Ascending aorta (tissue), 2 donors: Measurements from ENCODE around the gene ITGA2. TPM values are rescaled to one million over a fixed set of nuclear protein-coding genes. Genes with fewer than 3 reads are reported as not detected.

Experiments
- DNase-seq, 2 donors: peaks; one replicate each; pipeline ENCODE4 v3.0.0-alpha.2; 2019; ENCODE audit warnings: low spot score in 2 of 2
- H3K27ac ChIP-seq, 2 donors: fragments of 200-600 bp; sonication (generic); one replicate each; pipeline ENCODE4 v1.5.1; 2016 to 2017; ENCODE audit warnings: mild to moderate bottlenecking in 1 of 2
- H3K27me3 ChIP-seq: fragments of 200-600 bp; sonication (generic); one replicate; pipeline ENCODE4 v1.5.1; 2017
- H3K36me3 ChIP-seq, 2 donors: fragments of 200-600 bp; sonication (generic); one replicate each; pipeline ENCODE4 v1.5.1; 2016
- H3K4me1 ChIP-seq, 2 donors: fragments of 200-600 bp; sonication (generic); one replicate each; pipeline ENCODE4 v1.5.1; 2016 to 2017; ENCODE audit warnings: mild to moderate bottlenecking in 1 of 2
- H3K4me3 ChIP-seq, 2 donors: fragments of 200-600 bp; sonication (generic); one replicate each; pipeline ENCODE4 v1.5.1; 2016 to 2017; ENCODE audit warnings: mild to moderate bottlenecking in 1 of 2
- H3K9me3 ChIP-seq, 2 donors: fragments of 200-600 bp; sonication (generic); one replicate each; pipeline ENCODE4 v1.5.1; 2016
- CTCF ChIP-seq, 3 experiments: fragments of 200-600 bp in 2 of 3; fragments of 450-650 bp in 1 of 3; sonication (generic) in 2 of 3; IDR thresholded peaks; one replicate each; pipeline ENCODE4 v1.5.1; 2016 to 2019; ENCODE audit warnings: antibody characterized with exemption in 3 of 3, mild to moderate bottlenecking in 1 of 3, moderate library complexity in 1 of 3
- intact Hi-C: fragments of 100-400 bp; cut with DNase I; formaldehyde crosslinking; loops from one replicate; pipeline ENCODE4 v1.15.1; 2023
- total RNA-seq: library from RNA; depleted of rRNA; stranded (reverse); fragments of >200 nt; gene quantifications from one replicate; pipeline ENCODE4 v1.1.0, GENCODE V29; 2016

ITGA2 gene
- total RNA-seq, 1 donor from 2014 or later: 3.2 TPM

- Histone ChIP-seq H3K4me3 (no peak overlapping the region), H3K36me3 (peaks cover 16 to 34% of the 10 kb centered on the region in 2 donors), H3K27ac (no peak overlapping the region), H3K27me3 (no peaks in the 10 kb centered on the region), H3K9me3 (no peaks in the 10 kb centered on the region), H3K4me1 (peaks cover 0 to 2% of the 10 kb centered on the region in 2 donors)
- DNase-seq: no peak
- intact Hi-C loops: loop anchor here (1.0 kb wide), 1 partner anchor 145 kb away; no protein-coding TSS in a partner anchor
- no peak for TF ChIP-seq CTCF (IDR thresholded peaks at IDR 0.05)
Observed at GRCh38 chr5:52947851-52948250, 41.3 kb upstream of the ITGA2 start.

- H3K27ac ChIP-seq: peak overlapping the region in 1 of 2 donors; percentile 33
- H3K36me3 ChIP-seq: peaks cover 16 to 41% of the 10 kb centered on the region in 2 donors
- H3K27me3 ChIP-seq: no peaks in the 10 kb centered on the region
- no peaks in the 10 kb centered on the region for H3K9me3 ChIP-seq
- H3K4me3 ChIP-seq: no peak overlapping the region
- H3K4me1 ChIP-seq: peaks cover 0 to 2% of the 10 kb centered on the region in 2 donors
- DNase-seq: peak in 1 of 2 donors; percentile 69
- peak; percentile 57 to 71 (median 66) for TF ChIP-seq CTCF (IDR thresholded peaks at IDR 0.05)
- intact Hi-C loops: loop anchor here (1.0 kb wide), 1 partner anchor 145 kb away; no protein-coding TSS in a partner anchor
Observed at GRCh38 chr5:52948418-52949076, 40.6 kb upstream of the ITGA2 start.

DNA sequence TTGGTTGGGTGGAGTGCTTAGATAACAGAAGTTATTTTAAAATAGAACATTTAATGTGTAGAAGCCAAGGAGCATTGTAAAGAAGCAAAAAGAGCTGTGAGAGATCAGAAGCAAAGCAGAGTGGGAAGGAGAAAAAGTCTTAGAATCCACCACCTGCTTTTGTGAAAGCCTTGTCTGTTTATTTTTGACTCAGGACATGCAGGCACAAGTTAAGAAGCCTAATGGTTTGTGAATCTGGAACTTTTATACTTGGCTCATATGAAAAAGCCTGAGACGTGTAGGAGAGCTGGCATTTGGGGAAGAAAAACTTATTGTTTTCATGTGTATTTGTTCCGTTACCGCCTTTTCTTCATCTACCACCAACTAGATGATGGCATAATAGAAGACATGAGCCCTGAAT, 38.5 kb upstream of the ITGA2 start:
- H3K27me3 ChIP-seq: no peaks in the 10 kb centered on the region
- intact Hi-C loops: no loop called here
- DNase-seq: no peak
- peaks cover 18 to 52% of the 10 kb centered on the region in 2 donors for H3K36me3 ChIP-seq
- H3K27ac ChIP-seq: no peak overlapping the region
- no peaks in the 10 kb centered on the region for H3K4me1 ChIP-seq
- H3K9me3 ChIP-seq: no peaks in the 10 kb centered on the region
- TF ChIP-seq CTCF (IDR thresholded peaks at IDR 0.05): no peak
- H3K4me3 ChIP-seq: no peak overlapping the region

DNA sequence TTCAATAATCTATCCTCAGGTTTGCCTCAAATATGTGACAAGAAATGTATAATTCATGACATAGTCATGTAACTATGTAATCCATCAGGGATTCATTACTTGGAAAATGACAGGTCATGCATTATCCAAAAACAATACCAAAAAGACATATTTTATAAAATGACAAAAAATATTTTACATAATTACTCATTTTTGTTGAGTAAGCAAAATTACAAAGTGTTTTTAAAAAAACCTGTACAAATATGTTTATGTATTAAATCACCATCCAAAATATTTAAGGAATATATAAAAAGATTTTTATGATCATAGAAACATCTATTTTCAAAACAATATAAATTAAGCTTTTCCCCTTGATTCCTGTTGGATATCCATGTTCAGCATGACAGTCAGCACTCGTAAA, 36.7 kb upstream of the ITGA2 start:
- TF ChIP-seq CTCF (IDR thresholded peaks at IDR 0.05): no peak
- Histone ChIP-seq H3K4me3 (no peak overlapping the region), H3K4me1 (no peaks in the 10 kb centered on the region), H3K9me3 (no peaks in the 10 kb centered on the region), H3K27ac (no peak overlapping the region), H3K27me3 (no peaks in the 10 kb centered on the region), H3K36me3 (peaks cover 22 to 59% of the 10 kb centered on the region in 2 donors)
- no peak for DNase-seq
- intact Hi-C loops: no loop called here

DNA sequence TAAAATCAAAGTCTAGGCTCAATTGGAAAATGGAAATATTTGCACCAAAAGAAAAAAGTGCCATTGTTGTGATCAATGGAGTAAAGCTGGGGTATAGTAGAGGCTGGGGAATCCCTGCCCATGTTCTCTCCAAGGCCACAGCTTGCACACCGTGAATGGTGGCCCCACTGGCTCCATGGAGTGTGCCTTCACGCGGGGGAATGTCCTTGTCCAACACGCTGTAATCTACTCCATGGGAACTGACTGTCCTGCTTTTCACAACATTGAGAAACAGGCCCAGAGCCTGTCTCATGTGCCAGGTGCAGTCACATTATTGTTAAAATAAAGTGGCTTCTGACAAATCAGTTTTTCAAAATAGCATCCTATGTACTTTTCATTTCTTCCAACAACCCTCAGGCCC, 33.1 kb upstream of the ITGA2 start:
- Histone ChIP-seq H3K27ac (no peak overlapping the region), H3K4me3 (no peak overlapping the region), H3K36me3 (peaks cover 11 to 37% of the 10 kb centered on the region in 2 donors), H3K4me1 (no peaks in the 10 kb centered on the region), H3K9me3 (no peaks in the 10 kb centered on the region), H3K27me3 (no peaks in the 10 kb centered on the region)
- intact Hi-C loops: no loop called here
- no peak for TF ChIP-seq CTCF (IDR thresholded peaks at IDR 0.05)
- DNase-seq: no peak
